Keratinocyte (primary cell): ENCODE results near the gene PAPPA. TPM values are rescaled to one million over a fixed set of nuclear protein-coding genes. Genes with fewer than 3 reads are reported as not detected.

ENCODE experiments used
- DNase-seq: peaks from one replicate; pipeline ENCODE4 v3.0.0-alpha.2; 2011; ENCODE audit warnings: low read depth, missing footprints, low spot score
- FAIRE-seq: peaks from 2 replicates; lab custom pipeline; 2011; peaks lifted over from hg19 to GRCh38; lab: Jason Lieb, UNC
- H2AFZ ChIP-seq: 2 replicates; pipeline ENCODE4 v1.6.0; 2012; ENCODE audit warnings: low read length, control low read depth, inconsistent platforms; ENCODE audit not compliant: control insufficient read depth
- H3K27ac ChIP-seq: 2 replicates; pipeline ENCODE4 v1.5.1; 2011; ENCODE audit warnings: low read length; ENCODE audit not compliant: control insufficient read depth, insufficient read depth
- H3K27me3 ChIP-seq: 3 replicates; pipeline ENCODE4 v1.6.0; 2011; ENCODE audit warnings: low read length; ENCODE audit not compliant: control insufficient read depth, insufficient read depth; ENCODE audit errors: extremely low read depth
- H3K36me3 ChIP-seq, 2 experiments: 2 replicates in 1 of 2; 3 replicates in 1 of 2; pipeline ENCODE4 v1.5.1; 2011; ENCODE audit warnings: low read length in 2 of 2, mild to moderate bottlenecking in 1 of 2; ENCODE audit not compliant: control insufficient read depth in 2 of 2, insufficient read depth in 2 of 2; ENCODE audit errors: extremely low read depth in 1 of 2
- H3K4me1 ChIP-seq: 3 replicates; pipeline ENCODE4 v1.5.1; 2011; ENCODE audit warnings: low read length; ENCODE audit not compliant: control insufficient read depth, insufficient read depth; ENCODE audit errors: extremely low read depth
- H3K4me2 ChIP-seq: 3 replicates; pipeline ENCODE4 v1.6.0; 2011; ENCODE audit warnings: low read depth, low read length; ENCODE audit not compliant: control insufficient read depth, insufficient read depth; ENCODE audit errors: extremely low read depth
- H3K4me3 ChIP-seq, 3 experiments: fragments of 200-600 bp in 1 of 3; sonication (generic) in 1 of 3; 2 replicates in 2 of 3; 3 replicates in 1 of 3; pipeline ENCODE4 v1.5.1; 2011 to 2016; ENCODE audit warnings: low read length in 3 of 3, mild to moderate bottlenecking in 3 of 3, control low read depth in 2 of 3, inconsistent platforms in 1 of 3, low read depth in 1 of 3, mixed read lengths in 1 of 3, mixed run types in 1 of 3, moderate library complexity in 1 of 3; ENCODE audit not compliant: control insufficient read depth in 2 of 3, insufficient read depth in 2 of 3; ENCODE audit errors: extremely low read depth in 1 of 3
- H3K79me2 ChIP-seq: 2 replicates; pipeline ENCODE4 v1.6.0; 2012; ENCODE audit warnings: low read length; ENCODE audit not compliant: control insufficient read depth, insufficient read depth
- H3K9ac ChIP-seq: 3 replicates; pipeline ENCODE4 v1.6.0; 2011; ENCODE audit warnings: low read length; ENCODE audit not compliant: control insufficient read depth, insufficient read depth; ENCODE audit errors: extremely low read depth
- H3K9me1 ChIP-seq: 3 replicates; pipeline ENCODE4 v1.6.0; 2011; ENCODE audit warnings: low read length; ENCODE audit not compliant: control insufficient read depth, insufficient read depth; ENCODE audit errors: extremely low read depth
- H3K9me3 ChIP-seq: 2 replicates; pipeline ENCODE4 v1.5.1; 2012; ENCODE audit warnings: low read depth, low read length; ENCODE audit not compliant: control insufficient read depth
- H4K20me1 ChIP-seq: 3 replicates; pipeline ENCODE4 v1.6.0; 2011; ENCODE audit warnings: low read length; ENCODE audit not compliant: control insufficient read depth, insufficient read depth; ENCODE audit errors: extremely low read depth
- EZH2 ChIP-seq: IDR thresholded peaks from one replicate; pipeline ENCODE4 v1.6.1; 2012; ENCODE audit warnings: inconsistent platforms, mild to moderate bottlenecking, low read length, moderate library complexity
- dilution Hi-C: fragments of 300-500 bp; cut with MboI; formaldehyde crosslinking; loops from one replicate; pipeline ENCODE4 v1.7.0; 2020; ENCODE audit warnings: low sequenced_read_pairs; ENCODE audit not compliant: extremely low pct_ligation_motif_present
- polyA plus RNA-seq, 5 experiments: library from polyadenylated mRNA; depleted of rRNA in 3 of 5; stranded (reverse) in 3 of 5; stranded (forward) in 1 of 5; unstranded in 1 of 5; fragments of >200 nt; gene quantifications; 1 replicate in 1 of 5; 2 replicates in 3 of 5; 3 replicates in 1 of 5; pipeline versions ENCODE4 v1.2.1 to v1.2.3, GENCODE V29; 2011 to 2012; ENCODE audit warnings: missing spikeins in 2 of 5, low read depth in 1 of 5, low replicate concordance in 1 of 5
- TF ChIP-seq, protein P1 (sequence below), 3 experiments: IDR thresholded peaks in 1 of 3; conservative IDR thresholded peaks in 1 of 3; optimal IDR thresholded peaks in 1 of 3; 2 replicates in 2 of 3; 3 replicates in 1 of 3; pipeline versions ENCODE3 to v1.5.1; 2011; ENCODE audit warnings: low read length in 3 of 3, mild to moderate bottlenecking in 3 of 3, moderate library complexity in 2 of 3, control low read depth in 1 of 3, inconsistent platforms in 1 of 3; ENCODE audit not compliant: insufficient read depth in 2 of 3; ENCODE audit errors: extremely low read depth in 1 of 3

The PAPPA gene
- polyA plus RNA-seq, 1 donor (not counting 4 experiments of a cell fraction or from before 2014, with no cell fraction given): 0.77 TPM

DNA sequence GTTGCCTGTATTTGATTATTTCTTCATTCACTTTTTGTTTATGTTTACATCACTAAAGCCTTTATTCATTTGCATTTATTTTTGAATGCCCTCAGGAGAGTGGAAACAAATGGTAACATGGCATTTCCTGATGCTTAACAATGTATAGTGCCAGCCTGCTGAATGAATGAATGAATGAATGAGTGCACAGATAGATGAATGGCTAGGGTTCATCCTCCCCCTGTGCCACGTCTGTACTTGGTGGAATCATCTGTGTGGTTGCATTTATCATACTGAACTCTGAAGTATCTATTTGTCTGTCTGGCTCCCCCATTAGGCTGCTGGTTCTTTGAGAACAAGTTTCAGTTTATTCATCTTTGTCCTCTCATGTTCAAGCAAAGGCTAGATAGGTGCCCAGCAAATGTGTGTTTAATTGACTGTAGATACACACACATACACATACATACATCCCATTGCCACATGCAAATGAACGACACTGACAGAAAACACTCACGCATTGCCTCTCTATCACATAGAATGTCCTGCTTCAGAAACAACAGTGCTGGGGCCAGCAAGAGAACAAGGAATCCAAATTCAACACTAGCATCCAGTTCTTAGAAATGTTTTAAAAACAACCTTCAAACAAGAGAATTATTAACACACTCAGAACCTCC is 150.4 kb downstream of the PAPPA start:
- Histone ChIP-seq H3K27ac (no peak overlapping the region), H3K4me2 (no peak overlapping the region), H3K9me3 (no peaks in the 10 kb centered on the region), H3K4me3 (no peak overlapping the region), H3K4me1 (no peaks in the 10 kb centered on the region), H3K79me2 (no peaks in the 10 kb centered on the region), H3K9me1 (no peaks in the 10 kb centered on the region), H4K20me1 (no peaks in the 10 kb centered on the region), H2AFZ (no peak overlapping the region), H3K36me3 (no peaks in the 10 kb centered on the region), H3K27me3 (no peaks in the 10 kb centered on the region), H3K9ac (no peak overlapping the region)
- no peak for DNase-seq
- TF ChIP-seq, protein P1, sequence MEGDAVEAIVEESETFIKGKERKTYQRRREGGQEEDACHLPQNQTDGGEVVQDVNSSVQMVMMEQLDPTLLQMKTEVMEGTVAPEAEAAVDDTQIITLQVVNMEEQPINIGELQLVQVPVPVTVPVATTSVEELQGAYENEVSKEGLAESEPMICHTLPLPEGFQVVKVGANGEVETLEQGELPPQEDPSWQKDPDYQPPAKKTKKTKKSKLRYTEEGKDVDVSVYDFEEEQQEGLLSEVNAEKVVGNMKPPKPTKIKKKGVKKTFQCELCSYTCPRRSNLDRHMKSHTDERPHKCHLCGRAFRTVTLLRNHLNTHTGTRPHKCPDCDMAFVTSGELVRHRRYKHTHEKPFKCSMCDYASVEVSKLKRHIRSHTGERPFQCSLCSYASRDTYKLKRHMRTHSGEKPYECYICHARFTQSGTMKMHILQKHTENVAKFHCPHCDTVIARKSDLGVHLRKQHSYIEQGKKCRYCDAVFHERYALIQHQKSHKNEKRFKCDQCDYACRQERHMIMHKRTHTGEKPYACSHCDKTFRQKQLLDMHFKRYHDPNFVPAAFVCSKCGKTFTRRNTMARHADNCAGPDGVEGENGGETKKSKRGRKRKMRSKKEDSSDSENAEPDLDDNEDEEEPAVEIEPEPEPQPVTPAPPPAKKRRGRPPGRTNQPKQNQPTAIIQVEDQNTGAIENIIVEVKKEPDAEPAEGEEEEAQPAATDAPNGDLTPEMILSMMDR (optimal IDR thresholded peaks at IDR 0.05 in 1 of 3, IDR thresholded peaks at IDR 0.05 in 1 of 3, conservative IDR thresholded peaks at IDR 0.05 in 1 of 3; ENCODE audit: extremely low read depth in 1 of 3, insufficient read depth in 2 of 3, low read length in 3 of 3): no peak
- TF ChIP-seq EZH2: no peak
- FAIRE-seq: no peak
- dilution Hi-C loops: no loop called here

DNA sequence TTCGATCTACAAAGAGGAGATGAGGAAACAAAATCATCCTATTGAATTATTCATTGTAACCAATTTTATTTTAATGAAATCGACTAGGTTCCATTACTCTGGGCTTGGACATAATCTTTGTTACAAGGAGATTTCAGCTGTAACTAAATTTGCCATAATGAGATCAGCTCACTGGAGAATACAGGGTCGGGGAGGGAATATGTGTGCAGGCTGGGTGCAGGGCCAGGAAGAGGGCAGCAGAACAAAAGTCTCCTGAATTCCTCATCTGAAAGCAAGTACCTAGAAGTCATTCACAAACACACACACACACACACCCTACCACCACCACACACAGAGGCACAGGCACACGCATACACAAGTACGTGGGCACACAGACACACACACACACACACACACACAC is 151.2 kb downstream of the PAPPA start:
- no peaks in the 10 kb centered on the region for H4K20me1 ChIP-seq
- H3K4me1 ChIP-seq: no peaks in the 10 kb centered on the region
- no peak for FAIRE-seq
- dilution Hi-C loops: no loop called here
- no peaks in the 10 kb centered on the region for H3K79me2 ChIP-seq
- no peak for TF ChIP-seq EZH2
- no peak overlapping the region for H3K27ac ChIP-seq
- no peaks in the 10 kb centered on the region for H3K36me3 ChIP-seq
- DNase-seq: no peak
- no peak overlapping the region for H3K4me3 ChIP-seq
- no peak overlapping the region for H3K9ac ChIP-seq
- H3K4me2 ChIP-seq: no peak overlapping the region
- H3K9me1 ChIP-seq: no peaks in the 10 kb centered on the region
- no peaks in the 10 kb centered on the region for H3K27me3 ChIP-seq
- H2AFZ ChIP-seq: no peak overlapping the region
- H3K9me3 ChIP-seq: no peaks in the 10 kb centered on the region

DNA sequence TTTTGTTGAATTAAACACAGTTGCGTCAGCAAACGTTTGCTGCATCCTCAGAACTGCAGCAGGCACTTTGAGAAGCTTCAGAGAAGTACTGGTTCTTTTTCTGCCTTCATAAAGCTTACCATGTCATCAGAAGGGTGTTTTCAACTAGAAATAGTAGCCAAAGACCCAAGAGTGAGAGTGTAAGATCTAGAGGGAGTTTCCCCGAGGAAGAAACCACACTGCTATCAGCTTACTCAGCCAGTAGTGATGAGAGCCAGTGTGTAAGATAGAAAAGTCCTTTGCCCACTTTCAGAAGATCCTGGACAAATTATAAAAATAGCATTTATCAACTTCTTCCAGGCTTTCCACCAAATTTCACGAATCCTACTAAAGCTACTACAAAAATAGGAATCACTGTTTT is 154.5 kb downstream of the PAPPA start:
- Histone ChIP-seq H2AFZ (no peak overlapping the region), H4K20me1 (no peaks in the 10 kb centered on the region), H3K9ac (no peak overlapping the region), H3K4me3 (no peak overlapping the region), H3K9me1 (no peaks in the 10 kb centered on the region), H3K36me3 (no peaks in the 10 kb centered on the region), H3K4me1 (no peaks in the 10 kb centered on the region), H3K79me2 (no peaks in the 10 kb centered on the region), H3K27ac (no peak overlapping the region), H3K4me2 (no peak overlapping the region), H3K27me3 (no peaks in the 10 kb centered on the region), H3K9me3 (no peaks in the 10 kb centered on the region)
- dilution Hi-C loops: no loop called here
- FAIRE-seq (no peak), DNase-seq (no peak)
- no peak for TF ChIP-seq EZH2
- TF ChIP-seq, protein P1 (optimal IDR thresholded peaks at IDR 0.05 in 1 of 3, IDR thresholded peaks at IDR 0.05 in 1 of 3, conservative IDR thresholded peaks at IDR 0.05 in 1 of 3; ENCODE audit: extremely low read depth in 1 of 3, insufficient read depth in 2 of 3, low read length in 3 of 3): no peak
